K562 (cell line): ENCODE measurements around the gene WFDC1. TPM values are rescaled to one million over a fixed set of nuclear protein-coding genes. Genes with fewer than 3 reads are reported as not detected.

ENCODE experiments used
- ATAC-seq: fragments of 200-7000 bp; cut with Tn5 transposase; 3 replicates; pipeline ENCODE4 v1.9.1; 2020; ENCODE audit warnings: moderate library complexity
- BruUV-seq: library from RNA; stranded (reverse); fragments of 400-500 nt; replicated peaks from 2 replicates; lab custom pipeline; 2021; lab: Mats Ljungman, UMichigan
- CTCF ChIA-PET: fragments of 300-600 bp; formaldehyde crosslinking; extraction: SDS; loops from one replicate; lab custom pipeline; 2021; ENCODE audit warnings: low intra/inter-chr PET ratio; lab: Yijun Ruan, JAX
- POLR2A ChIA-PET: fragments of 300-600, 350-650 bp; sonication (Branson Sonifier 250); formaldehyde crosslinking; extraction: SDS; loops from one replicate; lab custom pipeline; 2021; ENCODE audit warnings: antibody characterized with exemption, inconsistent platforms; lab: Yijun Ruan, JAX
- DNase-seq, 4 experiments: peaks; one replicate each; pipeline versions ENCODE4 v3.0.0 to v3.0.0-alpha.2; 2011 to 2018; ENCODE audit warnings: low spot score in 3 of 4, mixed read lengths in 3 of 4; ENCODE audit errors: extremely low read depth in 1 of 4
- FAIRE-seq: peaks from 2 replicates; lab custom pipeline; 2011; peaks lifted over from hg19 to GRCh38; lab: Jason Lieb, UNC
- H2AFZ ChIP-seq: 2 replicates; pipeline ENCODE4 v1.6.0; 2011; ENCODE audit warnings: low read depth, low read length, control low read depth, inconsistent platforms
- H3K27ac ChIP-seq: fragments of 200-600 bp; 3 replicates; pipeline ENCODE4 v1.8.0; 2011; ENCODE audit warnings: low read depth, mild to moderate bottlenecking, control low read depth, inconsistent platforms, low read length, moderate library complexity, mixed read lengths; ENCODE audit errors: extremely low read depth
- H3K27me3 ChIP-seq, 2 experiments: fragments of 300-600 bp in 1 of 2; 2 replicates in 1 of 2; 3 replicates in 1 of 2; pipeline versions ENCODE4 v1.6.0 to v1.8.0; 2011; ENCODE audit warnings: inconsistent platforms in 2 of 2, low read length in 2 of 2, mild to moderate bottlenecking in 1 of 2, mixed read lengths in 1 of 2, moderate library complexity in 1 of 2; ENCODE audit not compliant: control insufficient read depth in 2 of 2, insufficient read depth in 2 of 2
- H3K36me3 ChIP-seq: fragments of 300-600 bp; 3 replicates; pipeline ENCODE4 v1.8.0; 2011; ENCODE audit warnings: mild to moderate bottlenecking, low read length, inconsistent platforms; ENCODE audit not compliant: control insufficient read depth, insufficient read depth
- H3K4me1 ChIP-seq, 2 experiments: fragments of 200-600 bp in 1 of 2; replicated peaks in 1 of 2; 2 replicates in 1 of 2; 3 replicates in 1 of 2; pipeline versions ENCODE4 v1.5.1 to v1.8.0; 2011; ENCODE audit warnings: inconsistent platforms in 2 of 2, low read length in 2 of 2, mild to moderate bottlenecking in 1 of 2, mixed read lengths in 1 of 2, moderate library complexity in 1 of 2; ENCODE audit not compliant: control insufficient read depth in 2 of 2, insufficient read depth in 2 of 2
- H3K4me2 ChIP-seq: 2 replicates; pipeline ENCODE4 v1.6.1; 2011; ENCODE audit warnings: low read length, control low read depth, inconsistent platforms, mixed read lengths; ENCODE audit not compliant: insufficient read depth
- H3K4me3 ChIP-seq: fragments of 200-600 bp; sonication (generic), shearing (Covaris generic); 2 replicates; pipeline ENCODE4 v1.5.1; 2016; ENCODE audit warnings: control low read depth, inconsistent platforms
- H3K79me2 ChIP-seq: fragments of 200-600 bp; 3 replicates; pipeline ENCODE4 v1.8.0; 2011; ENCODE audit warnings: low read length, inconsistent platforms; ENCODE audit not compliant: control insufficient read depth, insufficient read depth
- H3K9ac ChIP-seq, 2 experiments: 2 replicates each; pipeline versions ENCODE4 v1.6.0 to v1.6.1; 2011; ENCODE audit warnings: low read depth in 2 of 2, low read length in 2 of 2, control low read depth in 1 of 2, inconsistent platforms in 1 of 2, mild to moderate bottlenecking in 1 of 2, mixed read lengths in 1 of 2; ENCODE audit not compliant: insufficient read depth in 1 of 2
- H3K9me1 ChIP-seq: one replicate; pipeline ENCODE4 v1.6.0; 2011; ENCODE audit warnings: inconsistent platforms, mild to moderate bottlenecking, low read length, moderate library complexity; ENCODE audit not compliant: control insufficient read depth, insufficient read depth
- H3K9me3 ChIP-seq: replicated peaks from 2 replicates; pipeline ENCODE4 v1.5.1; 2011; ENCODE audit warnings: low read depth, low read length, inconsistent platforms; ENCODE audit not compliant: control insufficient read depth, insufficient read depth
- H4K20me1 ChIP-seq: replicated peaks from 2 replicates; pipeline ENCODE4 v1.6.1; 2011; ENCODE audit warnings: low read length, inconsistent platforms, mixed read lengths; ENCODE audit not compliant: control insufficient read depth, insufficient read depth
- CREB1 ChIP-seq, 2 experiments: sonication (generic) in 1 of 2; formaldehyde crosslinking in 1 of 2; IDR thresholded peaks; 2 replicates each; pipeline versions ENCODE4 v1.6.1 to v1.8.0; 2012 to 2022; ENCODE audit warnings: inconsistent platforms in 1 of 2, mild to moderate bottlenecking in 1 of 2, missing genetic modification reagents in 1 of 2, moderate library complexity in 1 of 2
- ELF2 ChIP-seq: fragments of 250-450 bp; sonication (Bioruptor Pico); IDR thresholded peaks from 2 replicates; pipeline ENCODE4 v1.5.0; 2021; ENCODE audit warnings: mild to moderate bottlenecking
- KDM1A ChIP-seq, 2 experiments: fragments of 450-650 bp; IDR thresholded peaks; 2 replicates each; pipeline ENCODE4 v1.6.1; 2016; ENCODE audit warnings: mild to moderate bottlenecking in 2 of 2
- NR2C2 ChIP-seq, 2 experiments: fragments of 200-800 bp in 1 of 2; sonication (Bioruptor generic) in 1 of 2; sonication (generic) in 1 of 2; formaldehyde crosslinking in 1 of 2; IDR thresholded peaks; 2 replicates each; pipeline versions ENCODE4 v1.6.1 to v1.8.0; 2016 to 2022; ENCODE audit warnings: mild to moderate bottlenecking in 1 of 2, missing compliant biosample characterization in 1 of 2, missing genetic modification characterization in 1 of 2, missing genetic modification reagents in 1 of 2
- RBM34 ChIP-seq: fragments of 200-400 bp; formaldehyde crosslinking; IDR thresholded peaks from 2 replicates; pipeline ENCODE4 v1.6.1; 2018; ENCODE audit warnings: low read length, borderline replicate concordance; ENCODE audit not compliant: insufficient read depth
- SETDB1 ChIP-seq: IDR thresholded peaks from one replicate; pipeline ENCODE4 v1.6.1; 2012; ENCODE audit warnings: low read length, control low read depth, inconsistent platforms
- TBL1XR1 ChIP-seq, 2 experiments: IDR thresholded peaks; 2 replicates each; pipeline ENCODE4 v1.6.1; 2012; ENCODE audit warnings: improper control_type of control experiment in 2 of 2, low read length in 2 of 2, mild to moderate bottlenecking in 1 of 2
- ZNF668 ChIP-seq: fragments of 250-450 bp; sonication (Bioruptor Pico); IDR thresholded peaks from 2 replicates; pipeline ENCODE4 v1.8.0; 2022; ENCODE audit warnings: mild to moderate bottlenecking, inconsistent platforms
- ZNF76 ChIP-seq: fragments of 250-450 bp; sonication (Bioruptor Pico); IDR thresholded peaks from 2 replicates; pipeline ENCODE4 v1.4.0; 2020; ENCODE audit warnings: mild to moderate bottlenecking, moderate library complexity, borderline replicate concordance
- WGBS: fragments of 100-300 bp; shearing (Covaris generic); methylation state at CpG from one replicate; pipeline ENCODE4 v1.1.6; 2016; ENCODE audit warnings: low coverage, mixed read lengths; ENCODE audit not compliant: insufficient coverage; ENCODE audit errors: missing lambda C conversion rate; 5-methylcytosine and 5-hydroxymethylcytosine counted together
- in situ Hi-C: fragments of 300-500 bp; cut with MboI; formaldehyde crosslinking; loops from 4 replicates; pipeline ENCODE4 v1.15.0; 2018; ENCODE audit warnings: inconsistent platforms, mixed read lengths
- intact Hi-C: fragments of 100-400 bp; cut with micrococcal nuclease; formaldehyde crosslinking; loops from 2 replicates; pipeline ENCODE4 v1.14.2; 2022
- polyA plus RNA-seq, 8 experiments: library from polyadenylated mRNA; depleted of rRNA in 4 of 8; stranded (reverse) in 5 of 8; unstranded in 3 of 8; fragments of >200 nt; fragmentation: Nextera tagmentation in 2 of 8; fragmentation: Illumina TruSeq in 1 of 8; extraction: Ambion mirVana in 2 of 8; extraction: Trizol in 1 of 8; gene quantifications; 2 replicates each; pipeline versions ENCODE4 v1.2.1 to v1.2.3, GENCODE V29; 2011 to 2014; ENCODE audit warnings: inconsistent platforms in 1 of 8, missing spikeins in 1 of 8
- total RNA-seq, 7 experiments: library from RNA; depleted of rRNA in 6 of 7; stranded (reverse); fragments of >200 nt in 6 of 7; fragmentation: Illumina TruSeq in 2 of 7; extraction: Trizol in 2 of 7; gene quantifications; 2 replicates each; pipeline versions ENCODE4 v1.2.1 to v1.2.3, GENCODE V29; 2011 to 2021; ENCODE audit warnings: low replicate concordance in 1 of 7
- TF ChIP-seq, protein P1 (sequence below): sonication (generic); formaldehyde crosslinking; IDR thresholded peaks from 2 replicates; pipeline ENCODE4 v1.8.1; 2023; ENCODE audit warnings: mild to moderate bottlenecking, missing genetic modification reagents
- TF ChIP-seq, protein P2 (sequence below), 2 experiments: fragments of 450-650 bp; conservative IDR thresholded peaks; 2 replicates each; pipeline ENCODE4 v1.6.1; 2017; ENCODE audit warnings: mild to moderate bottlenecking in 2 of 2, moderate library complexity in 2 of 2
- TF ChIP-seq, protein P3 (sequence below): fragments of 250-450 bp; sonication (Bioruptor Pico); IDR thresholded peaks from 2 replicates; pipeline ENCODE4 v1.4.0; 2020; ENCODE audit warnings: mild to moderate bottlenecking
- TF ChIP-seq, protein P4 (sequence below): sonication (generic); formaldehyde crosslinking; IDR thresholded peaks from 2 replicates; pipeline ENCODE4 v1.8.0; 2022; ENCODE audit warnings: mild to moderate bottlenecking, missing genetic modification reagents

The WFDC1 gene
- total and polyA plus RNA-seq, 9 of the 15 experiments (the other 6 are each of a cell fraction or from before 2014, with no cell fraction given) = not detected

DNA sequence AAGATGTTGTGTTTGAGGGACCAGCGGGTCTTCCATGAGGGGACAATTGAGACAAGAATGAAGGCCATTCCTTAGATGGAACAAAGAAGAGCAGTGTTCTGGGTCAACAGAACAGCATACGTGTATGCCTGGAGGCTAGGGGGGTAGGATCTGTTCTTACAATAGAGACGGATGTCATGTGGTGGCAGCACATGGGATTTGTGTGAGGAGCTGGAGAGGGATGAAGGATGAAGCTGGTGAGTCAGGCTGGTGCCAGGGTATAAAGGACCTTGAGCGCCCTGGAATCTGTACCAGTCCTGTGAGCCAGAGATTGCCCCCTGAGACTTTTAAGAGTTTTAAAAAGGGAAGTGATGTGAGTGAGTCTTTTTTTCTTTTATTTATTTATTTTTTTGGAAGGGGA, 22.8 kb upstream of the WFDC1 start:
- ChIA-PET POLR2A (no interaction called here), CTCF (no interaction called here)
- H3K27ac ChIP-seq = no peak overlapping the region
- H3K9me1 ChIP-seq = no peaks in the 10 kb centered on the region
- H3K9me3 ChIP-seq = no peaks in the 10 kb centered on the region
- H4K20me1 ChIP-seq = no peaks in the 10 kb centered on the region
- 0% methylated on average over 4 of the region's 4 CpGs for whole genome bisulfite sequencing
- DNase-seq (no peak), ATAC-seq (no peak), FAIRE-seq (peak; percentile 35)
- no peak overlapping the region for H3K4me2 ChIP-seq
- H3K4me3 ChIP-seq = no peak overlapping the region
- H3K79me2 ChIP-seq = no peaks in the 10 kb centered on the region
- peaks cover 21 to 56% of the 10 kb centered on the region in 2 experiments for H3K27me3 ChIP-seq
- no TSS peak for BruUV-seq
- no peaks in the 10 kb centered on the region for H3K36me3 ChIP-seq
- intact Hi-C loops (no loop called here), in situ Hi-C loops (no loop called here)
- H3K9ac ChIP-seq = no peak overlapping the region
- no peak for TF ChIP-seq SETDB1
- no peak for TF ChIP-seq ELF2 (CRISPR knock-in tag)
- no peak for TF ChIP-seq TBL1XR1 (IDR thresholded peaks at IDR 0.05; ENCODE audit: low read length in 2 of 2)
- TF ChIP-seq RBM34 = no peak
- TF ChIP-seq, protein P1, sequence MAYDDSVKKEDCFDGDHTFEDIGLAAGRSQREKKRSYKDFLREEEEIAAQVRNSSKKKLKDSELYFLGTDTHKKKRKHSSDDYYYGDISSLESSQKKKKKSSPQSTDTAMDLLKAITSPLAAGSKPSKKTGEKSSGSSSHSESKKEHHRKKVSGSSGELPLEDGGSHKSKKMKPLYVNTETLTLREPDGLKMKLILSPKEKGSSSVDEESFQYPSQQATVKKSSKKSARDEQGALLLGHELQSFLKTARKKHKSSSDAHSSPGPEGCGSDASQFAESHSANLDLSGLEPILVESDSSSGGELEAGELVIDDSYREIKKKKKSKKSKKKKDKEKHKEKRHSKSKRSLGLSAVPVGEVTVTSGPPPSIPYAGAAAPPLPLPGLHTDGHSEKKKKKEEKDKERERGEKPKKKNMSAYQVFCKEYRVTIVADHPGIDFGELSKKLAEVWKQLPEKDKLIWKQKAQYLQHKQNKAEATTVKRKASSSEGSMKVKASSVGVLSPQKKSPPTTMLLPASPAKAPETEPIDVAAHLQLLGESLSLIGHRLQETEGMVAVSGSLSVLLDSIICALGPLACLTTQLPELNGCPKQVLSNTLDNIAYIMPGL (CRISPR knock-in tag) = no peak
- TF ChIP-seq NR2C2 (CRISPR knock-in tag; IDR thresholded peaks at IDR 0.05) = no peak
- TF ChIP-seq NR2C2 (tag; IDR thresholded peaks at IDR 0.05) = no peak
- TF ChIP-seq, protein P2, sequence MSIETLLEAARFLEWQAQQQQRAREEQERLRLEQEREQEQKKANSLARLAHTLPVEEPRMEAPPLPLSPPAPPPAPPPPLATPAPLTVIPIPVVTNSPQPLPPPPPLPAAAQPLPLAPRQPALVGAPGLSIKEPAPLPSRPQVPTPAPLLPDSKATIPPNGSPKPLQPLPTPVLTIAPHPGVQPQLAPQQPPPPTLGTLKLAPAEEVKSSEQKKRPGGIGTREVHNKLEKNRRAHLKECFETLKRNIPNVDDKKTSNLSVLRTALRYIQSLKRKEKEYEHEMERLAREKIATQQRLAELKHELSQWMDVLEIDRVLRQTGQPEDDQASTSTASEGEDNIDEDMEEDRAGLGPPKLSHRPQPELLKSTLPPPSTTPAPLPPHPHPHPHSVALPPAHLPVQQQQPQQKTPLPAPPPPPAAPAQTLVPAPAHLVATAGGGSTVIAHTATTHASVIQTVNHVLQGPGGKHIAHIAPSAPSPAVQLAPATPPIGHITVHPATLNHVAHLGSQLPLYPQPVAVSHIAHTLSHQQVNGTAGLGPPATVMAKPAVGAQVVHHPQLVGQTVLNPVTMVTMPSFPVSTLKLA (conservative IDR thresholded peaks at IDR 0.05) = no peak
- no peak for TF ChIP-seq CREB1 (IDR thresholded peaks at IDR 0.05)
- no peak for TF ChIP-seq CREB1 (CRISPR knock-in tag; IDR thresholded peaks at IDR 0.05)
- TF ChIP-seq, protein P3, sequence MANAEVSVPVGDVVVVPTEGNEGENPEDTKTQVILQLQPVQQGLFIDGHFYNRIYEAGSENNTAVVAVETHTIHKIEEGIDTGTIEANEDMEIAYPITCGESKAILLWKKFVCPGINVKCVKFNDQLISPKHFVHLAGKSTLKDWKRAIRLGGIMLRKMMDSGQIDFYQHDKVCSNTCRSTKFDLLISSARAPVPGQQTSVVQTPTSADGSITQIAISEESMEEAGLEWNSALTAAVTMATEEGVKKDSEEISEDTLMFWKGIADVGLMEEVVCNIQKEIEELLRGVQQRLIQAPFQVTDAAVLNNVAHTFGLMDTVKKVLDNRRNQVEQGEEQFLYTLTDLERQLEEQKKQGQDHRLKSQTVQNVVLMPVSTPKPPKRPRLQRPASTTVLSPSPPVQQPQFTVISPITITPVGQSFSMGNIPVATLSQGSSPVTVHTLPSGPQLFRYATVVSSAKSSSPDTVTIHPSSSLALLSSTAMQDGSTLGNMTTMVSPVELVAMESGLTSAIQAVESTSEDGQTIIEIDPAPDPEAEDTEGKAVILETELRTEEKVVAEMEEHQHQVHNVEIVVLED = no peak
- no peak for TF ChIP-seq KDM1A (IDR thresholded peaks at IDR 0.05)
- TF ChIP-seq, protein P4, sequence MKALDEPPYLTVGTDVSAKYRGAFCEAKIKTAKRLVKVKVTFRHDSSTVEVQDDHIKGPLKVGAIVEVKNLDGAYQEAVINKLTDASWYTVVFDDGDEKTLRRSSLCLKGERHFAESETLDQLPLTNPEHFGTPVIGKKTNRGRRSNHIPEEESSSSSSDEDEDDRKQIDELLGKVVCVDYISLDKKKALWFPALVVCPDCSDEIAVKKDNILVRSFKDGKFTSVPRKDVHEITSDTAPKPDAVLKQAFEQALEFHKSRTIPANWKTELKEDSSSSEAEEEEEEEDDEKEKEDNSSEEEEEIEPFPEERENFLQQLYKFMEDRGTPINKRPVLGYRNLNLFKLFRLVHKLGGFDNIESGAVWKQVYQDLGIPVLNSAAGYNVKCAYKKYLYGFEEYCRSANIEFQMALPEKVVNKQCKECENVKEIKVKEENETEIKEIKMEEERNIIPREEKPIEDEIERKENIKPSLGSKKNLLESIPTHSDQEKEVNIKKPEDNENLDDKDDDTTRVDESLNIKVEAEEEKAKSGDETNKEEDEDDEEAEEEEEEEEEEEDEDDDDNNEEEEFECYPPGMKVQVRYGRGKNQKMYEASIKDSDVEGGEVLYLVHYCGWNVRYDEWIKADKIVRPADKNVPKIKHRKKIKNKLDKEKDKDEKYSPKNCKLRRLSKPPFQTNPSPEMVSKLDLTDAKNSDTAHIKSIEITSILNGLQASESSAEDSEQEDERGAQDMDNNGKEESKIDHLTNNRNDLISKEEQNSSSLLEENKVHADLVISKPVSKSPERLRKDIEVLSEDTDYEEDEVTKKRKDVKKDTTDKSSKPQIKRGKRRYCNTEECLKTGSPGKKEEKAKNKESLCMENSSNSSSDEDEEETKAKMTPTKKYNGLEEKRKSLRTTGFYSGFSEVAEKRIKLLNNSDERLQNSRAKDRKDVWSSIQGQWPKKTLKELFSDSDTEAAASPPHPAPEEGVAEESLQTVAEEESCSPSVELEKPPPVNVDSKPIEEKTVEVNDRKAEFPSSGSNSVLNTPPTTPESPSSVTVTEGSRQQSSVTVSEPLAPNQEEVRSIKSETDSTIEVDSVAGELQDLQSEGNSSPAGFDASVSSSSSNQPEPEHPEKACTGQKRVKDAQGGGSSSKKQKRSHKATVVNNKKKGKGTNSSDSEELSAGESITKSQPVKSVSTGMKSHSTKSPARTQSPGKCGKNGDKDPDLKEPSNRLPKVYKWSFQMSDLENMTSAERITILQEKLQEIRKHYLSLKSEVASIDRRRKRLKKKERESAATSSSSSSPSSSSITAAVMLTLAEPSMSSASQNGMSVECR (CRISPR knock-in tag) = no peak
- TF ChIP-seq ZNF76 (CRISPR knock-in tag) = no peak
- no peak for TF ChIP-seq ZNF668 (CRISPR knock-in tag)
- no peaks in the 10 kb centered on the region for H3K4me1 ChIP-seq
- no peak overlapping the region for H2AFZ ChIP-seq
